GM18861 (cell line): ENCODE measurements around the gene LLCFC1.
"Not testable (repeated sequence)": the region's sequence is repeated elsewhere in the genome, so short reads cannot be mapped to it uniquely, and the experiment has no call there.

Experiments
- ATAC-seq: cut with Tn5 transposase; IDR thresholded peaks from one replicate; pipeline ENCODE4 v1.9.1; 2021; ENCODE audit not compliant: unreplicated experiment

LLCFC1 gene

GRCh38 chr7:142941541-142941940 is 2.3 kb downstream of the LLCFC1 start:
- no peak for ATAC-seq

GRCh38 chr7:142942746-142943145 is 3.5 kb downstream of the LLCFC1 start:
- no peak for ATAC-seq

DNA sequence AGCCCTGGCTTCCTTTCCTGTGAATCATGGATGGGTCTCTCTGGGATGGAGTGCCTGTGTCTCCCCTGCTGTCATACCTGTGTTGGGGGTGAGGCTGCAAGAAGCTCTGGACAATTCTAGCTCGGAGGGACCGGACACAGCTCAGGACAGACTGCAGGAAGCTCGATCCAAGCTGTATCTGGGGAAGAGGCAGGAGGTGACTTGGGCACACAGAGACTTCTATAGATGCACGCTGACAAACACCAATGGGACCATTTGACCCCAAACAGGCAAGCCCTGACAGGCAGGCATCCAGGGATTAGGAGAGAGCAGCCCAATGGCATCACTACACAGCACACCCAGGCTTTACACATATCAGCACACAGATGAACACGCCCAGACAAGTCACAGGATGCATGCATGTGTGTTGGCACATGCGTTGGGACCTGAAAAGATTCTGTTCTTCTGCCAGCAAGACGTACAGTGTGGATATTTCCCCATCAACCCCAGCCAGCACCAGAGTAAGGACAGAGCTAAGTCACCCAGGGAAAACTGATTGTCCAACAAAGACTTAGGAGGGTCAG is 4.5 kb downstream of the LLCFC1 start:
- no peak for ATAC-seq

DNA sequence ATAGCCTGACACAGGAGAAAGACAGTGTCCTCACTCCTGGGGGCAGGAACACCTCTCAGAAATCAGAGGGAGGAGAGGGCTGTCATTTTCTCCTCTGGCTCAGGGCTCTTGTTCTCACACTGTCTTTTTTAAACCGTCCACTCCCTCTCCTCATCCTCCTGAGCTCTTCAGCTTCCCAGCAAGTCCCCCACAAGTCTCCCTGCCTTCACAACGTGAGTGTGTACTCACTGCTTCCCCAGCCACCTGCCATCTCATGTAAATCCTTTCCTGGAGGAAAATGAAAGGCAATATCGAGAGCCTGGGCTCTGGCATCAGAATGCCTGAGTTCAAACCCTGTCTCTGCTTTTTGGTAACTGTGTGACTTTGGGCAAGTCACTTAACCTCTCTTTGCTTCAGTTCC is 5.7 kb downstream of the LLCFC1 start:
- ATAC-seq: no peak

GRCh38 chr7:142948603-142949002 is 9.3 kb downstream of the LLCFC1 start:
- ATAC-seq: no peak

GRCh38 chr7:142950235-142950634 is 11.0 kb downstream of the LLCFC1 start:
- no peak for ATAC-seq

DNA sequence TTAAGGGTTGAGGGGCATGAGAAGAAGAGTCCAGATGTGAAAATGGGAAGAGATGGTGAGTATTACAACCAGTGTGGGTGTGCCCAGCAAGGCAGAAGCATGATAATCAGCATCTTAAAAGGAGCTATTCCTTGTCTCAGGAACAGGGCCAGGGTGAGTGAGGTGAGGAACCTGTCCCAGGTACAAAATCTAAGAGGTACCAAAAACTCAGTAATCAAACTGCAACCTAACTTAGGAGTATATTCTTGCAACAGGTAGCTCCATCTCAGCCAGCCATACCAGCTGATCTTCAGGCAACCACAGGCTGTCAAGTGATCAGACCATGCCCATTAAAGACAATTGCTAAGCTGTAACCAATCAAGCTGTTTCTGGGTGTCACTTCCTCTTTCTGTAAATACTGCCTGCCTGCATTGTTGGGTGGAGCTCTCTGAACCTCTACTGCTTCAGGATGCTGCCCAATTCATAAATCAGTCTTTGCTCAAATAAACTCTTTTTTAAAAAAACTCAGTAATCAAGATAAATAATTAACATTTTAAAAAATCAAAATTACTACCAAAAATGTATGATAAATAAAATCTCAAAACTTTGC is 15.5 kb downstream of the LLCFC1 start:
- no peak for ATAC-seq

- ATAC-seq: no peak
Observed at GRCh38 chr7:142956951-142957623, 17.8 kb downstream of the LLCFC1 start.

DNA sequence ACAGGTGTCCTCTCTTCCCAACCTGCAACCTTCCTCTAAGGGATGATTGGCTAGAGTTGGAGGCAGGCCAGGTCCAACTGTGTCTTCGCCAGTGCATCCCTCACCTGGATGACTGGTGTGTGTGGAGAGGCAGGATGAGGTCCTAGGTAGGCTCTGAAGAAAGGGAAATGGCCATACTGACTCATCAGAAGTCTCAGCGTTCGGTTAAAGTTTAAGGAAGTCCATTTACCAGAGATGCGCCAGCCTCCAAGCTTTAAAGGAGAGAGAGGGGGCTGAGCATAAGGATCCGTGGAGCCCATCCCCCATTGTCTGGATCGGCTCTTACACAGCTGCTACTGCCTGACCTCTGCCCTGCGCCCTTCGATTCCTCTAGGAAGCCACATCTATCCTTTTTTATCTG is 18.4 kb downstream of the LLCFC1 start:
- no peak for ATAC-seq

- ATAC-seq: no peak
Observed at GRCh38 chr7:142959202-142959601, 19.9 kb downstream of the LLCFC1 start.

- ATAC-seq: no peak
Observed at GRCh38 chr7:142960955-142961512, 21.8 kb downstream of the LLCFC1 start.

- ATAC-seq: no peak
Observed at GRCh38 chr7:142961595-142961972, 22.3 kb downstream of the LLCFC1 start.

DNA sequence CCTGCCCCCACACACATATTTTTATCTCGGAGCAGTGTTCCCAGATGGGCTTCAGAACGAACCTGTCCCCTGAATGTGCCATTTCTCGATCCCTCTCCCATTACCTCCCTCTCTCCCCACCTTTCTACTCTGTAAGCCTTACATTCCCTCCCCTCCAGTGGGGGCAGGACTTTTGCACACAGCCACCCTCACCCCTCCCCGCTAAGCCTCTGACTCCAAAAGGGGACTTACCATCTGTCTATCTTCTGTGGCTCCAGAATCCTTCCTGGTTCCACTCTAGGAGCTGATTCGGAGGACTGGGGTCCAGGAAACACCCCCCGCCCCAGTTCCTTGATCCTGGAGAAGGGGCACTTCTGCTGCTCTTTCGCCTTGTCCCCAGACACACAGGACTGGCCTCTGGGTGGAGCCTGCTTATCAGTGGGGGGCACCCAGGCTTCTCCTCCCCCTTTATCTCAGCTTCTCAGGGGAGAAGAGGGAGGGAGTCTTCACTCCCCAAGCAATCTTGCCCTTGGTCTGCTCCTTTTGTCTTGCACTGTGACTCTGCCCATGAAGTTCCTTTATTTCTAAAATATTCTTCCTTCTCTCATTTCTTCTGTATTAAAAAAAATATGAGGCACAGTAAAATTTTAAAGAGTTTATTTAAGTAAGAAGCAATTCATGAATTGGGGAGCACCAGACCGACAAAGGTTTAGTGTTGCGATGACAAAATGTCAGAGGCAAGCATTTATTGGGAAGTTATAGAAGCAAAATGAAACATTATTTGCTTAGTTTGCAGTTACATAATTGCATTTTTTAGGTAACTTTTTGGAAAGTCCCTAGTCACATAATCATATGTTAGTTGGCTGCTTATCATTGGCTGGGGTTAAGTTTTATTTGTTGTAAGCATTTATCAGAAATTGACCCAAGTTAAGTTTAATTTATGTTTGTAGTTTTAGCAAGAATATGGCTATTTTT is 23.0 kb downstream of the LLCFC1 start, which contains the start of gene KEL:
Gene KEL (minus strand): TSS at position 391 of the 954 bp plus-strand sequence. CDS start 157 bp downstream, at position 234.
- no peak for ATAC-seq

GRCh38 chr7:142962991-142963390 is 23.7 kb downstream of the LLCFC1 start:
- ATAC-seq: no peak

- no peak for ATAC-seq
Observed at GRCh38 chr7:142963993-142964392, 24.7 kb downstream of the LLCFC1 start.

- ATAC-seq: no peak
Observed at GRCh38 chr7:142964502-142965246, 25.4 kb downstream of the LLCFC1 start.

DNA sequence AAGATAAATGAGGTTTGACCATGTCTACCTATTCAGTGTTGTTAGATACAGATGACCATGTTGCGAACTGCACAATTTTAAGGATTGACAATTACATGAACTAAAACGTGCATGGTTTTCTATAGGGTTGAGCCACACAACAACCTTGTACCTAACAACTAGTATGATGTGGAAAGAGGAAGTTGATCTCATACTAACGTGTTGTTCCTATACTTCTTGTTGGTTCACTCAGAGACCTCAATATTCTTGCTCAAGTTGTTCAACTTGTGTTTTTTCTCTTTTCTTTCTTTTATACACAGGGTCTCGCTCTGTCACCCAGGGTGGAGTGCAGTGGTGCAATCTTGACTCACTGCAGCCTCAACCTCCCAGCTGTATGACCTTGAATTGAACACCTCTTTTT is 28.9 kb downstream of the LLCFC1 start:
- ATAC-seq: no peak

GRCh38 chr7:142969183-142969582 is 29.9 kb downstream of the LLCFC1 start:
- no peak for ATAC-seq

DNA sequence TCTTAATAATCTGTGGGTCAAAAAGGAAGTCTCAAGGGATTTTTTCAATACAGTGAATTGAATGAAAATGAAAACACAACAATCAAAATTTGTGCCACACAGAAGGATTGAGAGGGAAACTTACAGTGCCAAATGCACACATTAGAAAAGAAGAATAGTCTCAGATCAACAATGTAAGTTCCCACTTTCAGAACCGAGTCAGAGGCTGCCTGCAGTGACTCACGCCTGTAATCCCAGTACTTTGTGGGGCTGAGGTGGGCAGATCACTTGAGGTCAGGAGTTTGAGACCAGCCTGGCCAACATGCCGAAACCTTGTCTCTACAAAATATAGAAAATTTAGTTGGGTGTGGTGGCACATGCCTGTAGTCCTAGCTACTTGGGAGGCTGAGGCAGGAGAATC is 35.3 kb downstream of the LLCFC1 start:
- ATAC-seq: no peak

DNA sequence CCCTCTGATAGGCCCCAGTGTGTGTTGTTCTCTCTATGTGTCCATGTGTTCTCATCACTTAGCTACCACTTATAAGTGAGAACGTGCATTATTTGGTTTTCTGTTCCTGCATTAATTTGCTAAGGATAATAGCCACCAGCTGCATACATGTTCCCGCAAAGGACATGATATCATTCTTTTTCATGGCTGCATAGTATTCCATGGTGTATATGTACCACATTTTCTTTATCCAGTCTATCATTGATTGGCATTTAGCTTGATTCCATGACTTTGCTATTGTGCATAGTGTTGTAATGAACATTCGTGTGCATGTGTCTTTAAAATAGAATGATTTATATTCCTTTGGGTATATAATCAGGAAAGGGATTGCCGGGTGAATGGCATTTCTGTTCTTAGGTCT is 39.1 kb downstream of the LLCFC1 start:
- ATAC-seq: not testable (repeated sequence)
